ENCODE measurements around the gene SORL1.
A peak's percentile ranks its signal among the peaks of the same experiment; 100 is the strongest.

SORL1 gene

GRCh38 chr11:121535129-121535796 lies 83.1 kb downstream of the SORL1 start:
- no peak for DNase-seq
- ATAC-seq = no peak

DNA sequence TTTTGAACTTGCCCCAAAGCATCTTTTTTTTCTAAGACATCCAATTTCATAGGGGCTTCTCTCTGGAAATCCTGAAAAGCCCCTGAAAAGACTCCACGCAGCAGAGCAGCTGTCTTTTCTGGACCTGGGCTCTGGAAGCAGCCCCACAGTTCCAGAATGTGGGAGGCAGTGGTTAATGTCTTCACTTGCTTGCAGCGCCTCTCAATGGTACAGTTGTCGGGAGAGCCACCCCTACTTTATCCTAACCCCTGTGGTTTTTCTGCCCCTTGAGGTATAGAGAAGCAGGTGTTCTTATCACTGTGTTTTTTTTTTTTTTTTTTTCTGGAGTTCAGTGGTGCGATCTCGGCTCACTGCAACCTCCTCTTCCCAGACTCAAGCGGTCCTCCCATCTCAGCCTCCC lies 84.0 kb downstream of the SORL1 start:
- ATAC-seq (no peak), DNase-seq (no peak)

GRCh38 chr11:121538054-121538453 lies 85.9 kb downstream of the SORL1 start:
- DNase-seq (no peak), ATAC-seq (peak; percentile 48)

GRCh38 chr11:121539000-121539399 lies 86.9 kb downstream of the SORL1 start:
- DNase-seq = no peak
- ATAC-seq = no peak

DNA sequence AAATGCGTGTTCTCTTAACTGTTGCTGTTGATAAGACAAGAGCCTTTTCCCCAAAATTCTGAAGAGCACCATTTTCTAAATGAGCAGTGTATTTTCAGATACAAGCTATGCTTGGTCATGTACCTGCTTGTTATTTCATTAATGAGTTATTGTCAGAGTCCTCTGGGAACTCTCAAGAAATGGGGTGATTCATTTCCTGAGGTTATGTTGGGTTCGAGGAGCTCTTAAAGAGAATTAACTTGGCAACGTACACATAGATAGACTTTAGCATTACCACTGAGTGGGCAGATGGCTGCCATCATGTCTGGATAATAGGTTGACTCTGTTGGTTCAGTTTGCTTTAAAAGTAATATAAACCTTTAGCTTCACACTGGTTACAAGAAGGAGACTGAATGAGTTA lies 88.5 kb downstream of the SORL1 start:
- DNase-seq (no peak), ATAC-seq (peak; percentile 72)

DNA sequence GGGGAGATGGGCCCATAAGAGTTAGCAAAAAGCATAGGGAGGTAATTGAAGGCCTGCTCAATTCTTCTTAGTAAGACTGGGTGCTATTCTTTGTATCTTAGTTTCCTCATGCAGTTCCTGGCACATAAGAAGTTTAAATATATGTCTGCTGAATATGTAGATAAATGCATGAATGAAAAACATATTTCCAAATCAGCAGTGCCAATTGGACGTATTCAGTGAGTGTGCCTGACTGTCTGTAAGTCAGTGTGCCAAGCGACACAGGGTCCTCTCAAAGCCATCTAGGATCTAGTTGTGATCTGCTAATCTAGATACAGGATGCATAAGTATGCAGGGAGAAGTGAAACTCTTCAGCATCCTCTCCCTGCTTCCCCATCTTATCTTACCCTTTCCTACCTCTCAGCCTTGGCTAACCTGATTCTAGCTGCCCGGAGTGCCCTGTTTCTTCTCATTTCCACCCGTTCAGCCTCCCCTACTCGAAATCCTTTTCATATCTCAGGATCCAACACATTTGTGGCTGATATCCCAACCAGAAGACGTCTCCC lies 91.8 kb downstream of the SORL1 start:
- DNase-seq = no peak
- no peak for ATAC-seq

DNA sequence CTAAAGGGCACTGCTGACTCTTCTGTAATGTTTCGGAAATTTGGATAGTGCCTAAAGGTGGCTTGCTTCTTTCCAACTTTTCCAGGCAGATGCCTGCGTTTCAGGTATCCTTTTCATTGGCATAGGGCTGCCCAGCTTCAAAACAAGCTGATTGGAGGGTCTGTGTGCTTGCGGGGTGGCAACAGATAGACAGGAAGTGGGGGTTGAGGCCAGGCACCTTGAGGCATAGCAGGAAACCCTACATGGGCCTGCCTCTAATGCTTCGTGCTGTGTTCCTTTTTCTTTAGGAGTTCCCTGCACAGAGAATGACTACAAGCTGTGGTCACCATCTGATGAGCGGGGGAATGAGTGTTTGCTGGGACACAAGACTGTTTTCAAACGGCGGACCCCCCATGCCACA lies 92.8 kb downstream of the SORL1 start:
- ATAC-seq = peak; percentile 67
- DNase-seq = peak; percentile 26

- no peak for DNase-seq
- no peak for ATAC-seq
Observed at GRCh38 chr11:121547574-121547973, 95.5 kb downstream of the SORL1 start.

GRCh38 chr11:121550247-121551030 lies 98.3 kb downstream of the SORL1 start:
- no peak for DNase-seq

DNA sequence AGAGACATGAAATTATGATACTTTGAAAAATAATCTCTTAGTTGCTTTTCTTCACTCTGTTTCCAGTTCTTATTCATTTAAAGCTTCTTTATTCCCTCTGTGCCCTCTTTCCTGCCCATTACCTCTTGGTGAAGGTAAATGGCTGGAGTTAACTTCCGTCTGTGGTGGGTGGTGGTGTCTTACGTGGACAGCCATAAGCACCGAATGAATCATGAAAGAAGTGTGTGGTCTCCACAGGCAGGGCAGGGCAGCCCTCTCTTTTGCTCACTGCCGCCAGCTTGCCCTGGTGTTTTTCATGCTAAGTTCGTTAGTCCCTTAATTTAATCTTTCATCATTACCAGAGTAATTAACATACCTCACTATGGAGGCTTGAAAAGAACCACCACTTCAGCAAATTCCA lies 99.3 kb downstream of the SORL1 start:
- DNase-seq (no peak), ATAC-seq (no peak)

More at GRCh38 chr11:121550247-121551030, 98.3 kb downstream of the SORL1 start:
- no peak for ATAC-seq

- ATAC-seq = no peak
- no peak for DNase-seq
Observed at GRCh38 chr11:121552154-121552553, 100.0 kb downstream of the SORL1 start.

- DNase-seq = no peak
- no peak for ATAC-seq
Observed at GRCh38 chr11:121552644-121553043, 100.5 kb downstream of the SORL1 start.

- no peak for DNase-seq
- ATAC-seq = no peak
Observed at GRCh38 chr11:121553389-121553788, 101.3 kb downstream of the SORL1 start.

DNA sequence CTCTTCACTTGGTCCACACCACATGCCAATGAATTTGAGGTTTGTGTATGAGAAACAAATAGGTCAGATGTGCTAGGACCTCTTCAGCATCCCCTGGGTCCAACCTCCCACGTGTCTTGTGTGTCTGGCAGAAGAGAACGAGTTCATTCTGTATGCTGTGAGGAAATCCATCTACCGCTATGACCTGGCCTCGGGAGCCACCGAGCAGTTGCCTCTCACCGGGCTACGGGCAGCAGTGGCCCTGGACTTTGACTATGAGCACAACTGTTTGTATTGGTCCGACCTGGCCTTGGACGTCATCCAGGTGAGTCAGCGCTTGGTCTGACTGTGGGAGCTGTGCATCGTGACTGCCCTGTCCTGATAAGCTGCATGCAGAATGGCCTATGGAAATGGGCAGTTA lies 101.7 kb downstream of the SORL1 start:
- ATAC-seq = no peak
- DNase-seq = no peak

DNA sequence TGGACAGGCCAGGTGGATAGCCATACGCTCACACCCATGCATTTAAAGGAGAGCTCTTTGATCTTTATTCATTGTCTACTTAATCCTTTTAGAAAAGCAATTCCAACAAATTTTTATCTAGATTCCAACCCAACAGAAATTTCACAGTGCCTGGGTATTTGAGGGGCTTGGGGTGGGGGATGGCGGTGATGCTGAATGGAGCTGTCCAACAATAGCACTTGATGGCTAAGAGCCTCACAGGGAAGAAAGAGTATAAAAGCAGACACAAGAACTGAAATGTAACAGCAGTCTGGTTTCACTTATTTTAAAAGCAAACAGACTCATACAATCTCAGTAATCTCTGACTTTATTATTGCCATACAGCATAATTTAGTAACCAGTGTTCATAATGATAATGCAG lies 102.4 kb downstream of the SORL1 start:
- ATAC-seq (no peak), DNase-seq (no peak)

GRCh38 chr11:121555121-121555520 lies 103.0 kb downstream of the SORL1 start:
- no peak for DNase-seq
- no peak for ATAC-seq

GRCh38 chr11:121556937-121557336 lies 104.8 kb downstream of the SORL1 start:
- ATAC-seq (peak; percentile 8), DNase-seq (no peak)

DNA sequence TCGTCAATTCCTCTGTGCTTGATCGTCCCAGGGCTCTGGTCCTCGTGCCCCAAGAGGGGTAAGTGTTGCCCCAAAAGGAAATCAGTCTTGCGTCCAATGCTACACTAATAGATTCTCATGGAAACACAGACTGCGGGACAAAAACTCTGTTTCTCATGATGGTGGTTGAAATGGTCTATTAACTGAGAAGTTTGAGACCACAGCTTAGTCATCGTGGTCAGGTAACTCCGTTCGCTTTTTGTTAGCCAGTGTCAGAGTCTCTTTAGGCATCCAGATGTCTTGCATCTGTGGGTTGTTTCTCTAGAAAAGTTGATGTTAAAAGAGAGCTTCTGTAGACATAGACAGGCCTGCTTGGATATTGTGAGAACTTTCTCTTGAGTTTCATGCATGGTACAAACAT lies 105.2 kb downstream of the SORL1 start:
- ATAC-seq (peak; percentile 78), DNase-seq (no peak)

GRCh38 chr11:121559606-121560200 lies 107.6 kb downstream of the SORL1 start:
- DNase-seq (no peak), ATAC-seq (no peak)

DNA sequence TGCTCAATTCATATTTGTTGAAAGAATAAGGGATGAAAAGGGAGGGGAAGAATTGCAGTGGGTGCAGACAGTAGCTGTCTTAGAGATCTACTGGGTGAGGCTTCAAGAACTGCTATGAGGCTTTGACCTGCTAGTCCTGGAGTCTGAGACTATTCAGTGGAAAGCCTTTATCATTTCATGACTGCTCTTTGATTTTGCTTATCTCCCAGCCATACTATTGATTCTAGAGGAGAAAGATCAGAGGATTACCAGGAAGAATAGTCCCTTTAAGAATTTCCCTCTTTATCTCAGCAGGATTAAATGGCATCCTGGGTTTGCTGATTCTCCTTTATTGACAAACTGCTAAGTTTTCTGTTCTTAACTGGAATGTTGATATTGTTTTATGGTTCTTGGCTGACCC lies 108.1 kb downstream of the SORL1 start:
- ATAC-seq = no peak
- DNase-seq = no peak

- no peak for ATAC-seq
Observed at GRCh38 chr11:121561240-121561639, 109.1 kb downstream of the SORL1 start.

GRCh38 chr11:121561716-121562115 lies 109.6 kb downstream of the SORL1 start:
- DNase-seq = no peak
- ATAC-seq = no peak

More at GRCh38 chr11:121561240-121561639, 109.1 kb downstream of the SORL1 start:
- DNase-seq = no peak

- peak; percentile 91 for ATAC-seq
- peak; percentile 34 for DNase-seq
Observed at GRCh38 chr11:121563003-121563402, 110.9 kb downstream of the SORL1 start.

Data from stimulated activated naive CD8-positive, alpha-beta T cell treated with anti-CD3 and anti-CD28 coated beads, Interleukin-15, Interleukin-2, amounts not matched to agents 100 U/mL and 50 U/mL, for 24 hours (primary cell).